Measurements from ENCODE around the gene CASTOR2.

The CASTOR2 gene

DNA sequence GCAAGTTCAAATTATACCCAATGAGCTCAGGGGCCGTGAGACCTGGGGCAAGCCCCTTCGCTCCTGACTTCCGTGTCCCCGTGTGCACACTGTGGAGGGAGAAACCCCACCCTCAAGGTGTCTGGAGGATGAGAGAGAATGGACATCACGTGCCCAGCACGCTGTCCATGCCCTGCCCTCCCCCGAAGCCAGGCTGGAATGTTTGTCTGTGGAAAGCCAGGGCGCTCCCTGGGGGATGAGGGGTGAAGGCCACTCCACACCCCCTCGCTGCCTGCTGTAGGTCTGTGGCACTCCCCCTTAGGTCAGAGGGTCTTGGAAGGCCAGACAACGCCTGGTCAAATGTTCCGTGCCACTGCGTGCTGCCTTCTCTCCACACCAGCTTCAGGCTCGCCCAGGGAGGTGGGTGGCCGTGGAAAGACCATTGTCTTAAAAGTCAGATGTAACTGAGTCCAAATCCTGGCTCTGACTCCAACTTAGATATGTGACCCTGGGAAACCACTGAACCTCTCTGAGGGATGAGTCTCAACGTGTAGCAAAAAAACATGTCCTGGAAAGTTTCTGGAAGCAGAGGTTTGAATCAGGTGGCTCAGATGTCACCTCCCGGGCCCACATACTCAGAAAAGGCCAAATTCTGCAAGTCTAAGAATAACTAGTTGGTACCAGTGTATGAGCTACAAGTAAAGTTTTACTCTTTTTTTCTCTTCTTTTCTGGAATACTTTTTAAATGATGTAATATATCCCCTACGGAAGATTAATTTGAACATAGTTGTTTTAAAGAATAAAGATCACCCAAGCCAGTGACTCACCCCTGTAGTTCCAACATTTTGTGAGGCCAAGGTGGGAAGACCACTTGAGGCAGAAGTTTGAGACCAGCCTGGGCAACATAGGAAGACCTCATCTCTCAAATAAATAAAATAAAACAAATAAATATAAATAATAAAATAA is 84.2 kb downstream of the CASTOR2 start:
- Histone ChIP-seq H3K27ac (ENCODE audit: low read depth, low read length) (no peak overlapping the region), H3K4me3 (ENCODE audit: low read depth in 1 of 5, low read length in 5 of 5) (no peak overlapping the region), H3K36me3 (ENCODE audit: control insufficient read depth in 5 of 5, insufficient read depth in 5 of 5, low read length in 5 of 5) (peaks cover 0 to 66% (median 44%) of the 10 kb centered on the region in 5 donors), H3K9ac (ENCODE audit: low read length in 5 of 5) (no peak overlapping the region), H3K9me3 (ENCODE audit: control insufficient read depth in 5 of 5, low read length in 5 of 5) (no peaks in the 10 kb centered on the region), H3K4me1 (ENCODE audit: control insufficient read depth in 5 of 5, insufficient read depth in 5 of 5, low read length in 5 of 5) (peaks cover 0 to 20% (median 12%) of the 10 kb centered on the region in 5 donors), H3K27me3 (ENCODE audit: control insufficient read depth in 5 of 5, insufficient read depth in 4 of 5, low read length in 5 of 5) (no peaks in the 10 kb centered on the region)

DNA sequence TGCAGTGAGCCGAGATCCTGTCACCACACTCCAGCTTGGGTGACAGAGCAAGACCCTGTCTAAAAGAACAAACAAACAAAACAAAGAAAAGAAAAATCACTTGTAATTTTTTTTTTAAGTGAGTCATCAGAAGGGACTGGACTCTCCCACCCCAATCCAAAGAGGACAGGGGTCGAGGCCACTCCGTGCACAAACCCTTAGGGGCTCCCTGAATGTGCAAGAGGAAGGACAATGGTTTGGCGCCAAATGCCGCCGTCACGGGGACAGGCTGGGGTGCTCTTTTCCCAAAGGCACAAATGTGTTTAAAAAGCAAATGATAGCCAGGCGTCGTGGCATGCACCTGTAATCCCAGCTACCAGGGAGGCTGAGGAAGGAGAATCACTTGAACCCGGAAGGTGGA is 85.3 kb downstream of the CASTOR2 start:
- Histone ChIP-seq H3K27ac (ENCODE audit: low read depth, low read length) (no peak overlapping the region), H3K9ac (ENCODE audit: low read length in 5 of 5) (no peak overlapping the region), H3K4me1 (ENCODE audit: control insufficient read depth in 5 of 5, insufficient read depth in 5 of 5, low read length in 5 of 5) (peaks cover 0 to 29% (median 19%) of the 10 kb centered on the region in 5 donors), H3K4me3 (ENCODE audit: low read depth in 1 of 5, low read length in 5 of 5) (no peak overlapping the region), H3K9me3 (ENCODE audit: control insufficient read depth in 5 of 5, low read length in 5 of 5) (no peaks in the 10 kb centered on the region), H3K27me3 (ENCODE audit: control insufficient read depth in 5 of 5, insufficient read depth in 4 of 5, low read length in 5 of 5) (no peaks in the 10 kb centered on the region), H3K36me3 (ENCODE audit: control insufficient read depth in 5 of 5, insufficient read depth in 5 of 5, low read length in 5 of 5) (peaks cover 0 to 73% (median 51%) of the 10 kb centered on the region in 5 donors)

DNA sequence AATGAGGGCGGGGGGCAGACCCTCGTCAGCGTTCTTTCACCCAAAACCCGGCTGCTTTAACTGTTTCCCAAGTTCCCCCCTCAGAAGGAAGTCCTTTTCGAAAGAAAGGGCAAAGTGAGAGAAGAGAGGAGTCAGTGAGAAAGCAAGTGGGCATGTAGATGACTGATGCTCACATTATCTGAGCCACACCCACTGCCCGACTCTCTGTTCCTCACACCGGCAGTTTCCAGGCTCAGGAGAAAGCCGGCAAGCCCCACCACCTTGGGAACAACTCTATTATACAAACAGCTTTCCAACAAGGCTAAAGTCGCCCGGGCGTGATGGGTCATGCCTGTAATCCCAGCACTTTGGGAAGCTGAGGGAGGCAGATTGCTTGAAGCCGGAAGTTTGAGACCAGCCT is 86.0 kb downstream of the CASTOR2 start:
- Histone ChIP-seq H3K9me3 (ENCODE audit: control insufficient read depth in 5 of 5, low read length in 5 of 5) (no peaks in the 10 kb centered on the region), H3K36me3 (ENCODE audit: control insufficient read depth in 5 of 5, insufficient read depth in 5 of 5, low read length in 5 of 5) (peaks cover 0 to 73% (median 52%) of the 10 kb centered on the region in 5 donors), H3K9ac (ENCODE audit: low read length in 5 of 5) (no peak overlapping the region)

DNA sequence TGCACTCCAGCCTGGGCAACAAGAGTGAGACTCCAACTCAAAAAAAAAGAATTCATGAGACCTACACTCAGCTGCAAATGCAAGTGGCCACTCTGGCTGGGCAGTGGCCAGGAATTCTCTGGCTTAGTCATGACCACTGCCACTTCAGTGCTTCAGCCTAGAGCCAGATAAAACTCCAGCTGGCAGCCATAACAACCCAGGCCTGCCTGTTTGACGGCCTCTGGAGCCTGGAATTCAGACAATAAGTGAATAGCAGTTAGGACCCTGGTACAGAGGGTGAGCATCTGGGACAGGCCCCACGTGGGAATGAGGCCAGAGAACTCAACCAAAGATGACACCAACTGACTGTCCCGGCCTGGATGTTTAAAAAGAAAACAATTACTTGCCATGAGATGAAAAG is 90.2 kb downstream of the CASTOR2 start:
- H3K4me1 ChIP-seq (ENCODE audit: control insufficient read depth in 5 of 5, insufficient read depth in 5 of 5, low read length in 5 of 5): peaks cover 6 to 36% (median 27%) of the 10 kb centered on the region in 5 donors
- H3K9ac ChIP-seq (ENCODE audit: low read length in 5 of 5): no peak overlapping the region
- H3K27ac ChIP-seq (ENCODE audit: low read depth, low read length): peak overlapping the region; percentile 45
- no peak overlapping the region for H3K4me3 ChIP-seq (ENCODE audit: low read depth in 1 of 5, low read length in 5 of 5)
- peaks cover 0 to 90% (median 74%) of the 10 kb centered on the region in 5 donors for H3K36me3 ChIP-seq (ENCODE audit: control insufficient read depth in 5 of 5, insufficient read depth in 5 of 5, low read length in 5 of 5)
- H3K27me3 ChIP-seq (ENCODE audit: control insufficient read depth in 5 of 5, insufficient read depth in 4 of 5, low read length in 5 of 5): no peaks in the 10 kb centered on the region
- no peaks in the 10 kb centered on the region for H3K9me3 ChIP-seq (ENCODE audit: control insufficient read depth in 5 of 5, low read length in 5 of 5)

More for the DNA sequence above, 86.0 kb downstream of the CASTOR2 start:
- peaks cover 0 to 36% (median 21%) of the 10 kb centered on the region in 5 donors for H3K4me1 ChIP-seq (ENCODE audit: control insufficient read depth in 5 of 5, insufficient read depth in 5 of 5, low read length in 5 of 5)
- no peak overlapping the region for H3K4me3 ChIP-seq (ENCODE audit: low read depth in 1 of 5, low read length in 5 of 5)
- no peak overlapping the region for H3K27ac ChIP-seq (ENCODE audit: low read depth, low read length)
- H3K27me3 ChIP-seq (ENCODE audit: control insufficient read depth in 5 of 5, insufficient read depth in 4 of 5, low read length in 5 of 5): no peaks in the 10 kb centered on the region

DNA sequence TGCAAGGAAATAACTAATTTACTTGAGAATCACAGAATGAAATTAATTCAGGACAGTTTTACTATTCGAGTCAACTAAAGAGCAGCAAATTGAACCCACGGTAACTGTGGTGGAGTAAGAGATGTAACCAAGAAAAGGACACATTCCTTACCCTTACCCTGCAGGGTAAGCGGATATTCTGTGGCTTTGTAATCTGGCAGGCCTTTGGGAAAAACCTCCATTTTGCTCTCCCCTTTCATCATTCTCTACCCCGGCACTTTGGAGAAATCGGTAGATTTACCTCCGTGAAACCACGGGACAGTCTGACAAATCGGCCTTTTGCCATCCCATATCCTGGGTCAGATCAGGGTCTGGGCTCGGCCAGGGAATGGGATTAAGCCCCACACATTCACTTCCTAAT is 90.7 kb downstream of the CASTOR2 start:
- H3K9ac ChIP-seq (ENCODE audit: low read length in 5 of 5): no peak overlapping the region
- H3K27me3 ChIP-seq (ENCODE audit: control insufficient read depth in 5 of 5, insufficient read depth in 4 of 5, low read length in 5 of 5): no peaks in the 10 kb centered on the region
- H3K4me3 ChIP-seq (ENCODE audit: low read depth in 1 of 5, low read length in 5 of 5): no peak overlapping the region
- peaks cover 6 to 34% (median 27%) of the 10 kb centered on the region in 5 donors for H3K4me1 ChIP-seq (ENCODE audit: control insufficient read depth in 5 of 5, insufficient read depth in 5 of 5, low read length in 5 of 5)
- peaks cover 0 to 90% (median 78%) of the 10 kb centered on the region in 5 donors for H3K36me3 ChIP-seq (ENCODE audit: control insufficient read depth in 5 of 5, insufficient read depth in 5 of 5, low read length in 5 of 5)
- no peaks in the 10 kb centered on the region for H3K9me3 ChIP-seq (ENCODE audit: control insufficient read depth in 5 of 5, low read length in 5 of 5)
- H3K27ac ChIP-seq (ENCODE audit: low read depth, low read length): peak overlapping the region; percentile 45

DNA sequence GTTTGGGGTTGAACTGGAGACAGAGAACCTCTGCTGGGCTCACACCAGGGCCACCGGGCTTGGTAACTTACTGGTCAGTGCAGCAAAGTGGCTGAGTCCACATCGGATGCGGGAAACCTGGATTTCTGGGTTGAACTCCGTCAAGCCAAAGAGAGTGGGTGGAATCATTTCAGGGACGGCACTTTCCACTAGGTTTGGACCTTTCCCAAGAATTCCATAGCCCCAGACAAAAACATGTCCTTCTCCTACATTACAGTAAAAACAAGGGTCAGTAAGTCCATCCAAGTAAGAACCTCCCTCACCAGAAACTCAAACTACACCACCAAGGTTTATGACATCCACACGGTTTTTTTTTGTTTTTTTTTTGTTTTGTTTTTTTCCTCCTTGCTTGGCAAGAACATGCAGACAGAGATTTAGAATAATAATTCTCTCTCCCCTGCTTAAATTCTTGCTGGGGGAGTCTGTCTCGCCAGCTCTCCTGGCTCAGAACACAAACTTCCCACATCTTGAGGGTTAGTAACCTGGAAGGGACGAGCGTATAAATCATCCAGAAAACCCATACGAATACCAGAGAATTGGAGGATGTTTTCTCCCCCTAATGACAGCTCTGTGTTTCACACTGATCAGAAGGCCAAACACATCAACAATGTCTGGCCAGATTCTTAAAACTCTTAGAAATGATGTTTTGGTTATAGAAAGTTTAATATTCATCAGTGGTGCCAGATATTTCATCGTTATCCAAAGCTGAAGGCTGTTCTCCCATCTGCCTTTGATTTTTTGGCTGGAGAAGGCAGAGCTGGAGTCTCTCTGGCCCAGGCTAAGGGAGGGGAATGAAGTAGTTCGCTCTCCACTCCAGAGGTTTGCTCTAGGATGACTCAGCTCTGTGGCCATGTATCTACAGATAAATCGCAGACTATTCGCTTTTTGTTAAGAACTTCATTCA is 91.6 kb downstream of the CASTOR2 start:
- Histone ChIP-seq H3K4me3 (ENCODE audit: low read depth in 1 of 5, low read length in 5 of 5) (no peak overlapping the region), H3K27me3 (ENCODE audit: control insufficient read depth in 5 of 5, insufficient read depth in 4 of 5, low read length in 5 of 5) (no peaks in the 10 kb centered on the region), H3K36me3 (ENCODE audit: control insufficient read depth in 5 of 5, insufficient read depth in 5 of 5, low read length in 5 of 5) (peaks cover 0 to 93% (median 79%) of the 10 kb centered on the region in 5 donors), H3K4me1 (ENCODE audit: control insufficient read depth in 5 of 5, insufficient read depth in 5 of 5, low read length in 5 of 5) (peaks cover 6 to 34% (median 27%) of the 10 kb centered on the region in 5 donors), H3K9ac (ENCODE audit: low read length in 5 of 5) (peak overlapping the region in 1 of 5 donors; percentile 42), H3K27ac (ENCODE audit: low read depth, low read length) (peak overlapping the region; percentile 45), H3K9me3 (ENCODE audit: control insufficient read depth in 5 of 5, low read length in 5 of 5) (no peaks in the 10 kb centered on the region)

DNA sequence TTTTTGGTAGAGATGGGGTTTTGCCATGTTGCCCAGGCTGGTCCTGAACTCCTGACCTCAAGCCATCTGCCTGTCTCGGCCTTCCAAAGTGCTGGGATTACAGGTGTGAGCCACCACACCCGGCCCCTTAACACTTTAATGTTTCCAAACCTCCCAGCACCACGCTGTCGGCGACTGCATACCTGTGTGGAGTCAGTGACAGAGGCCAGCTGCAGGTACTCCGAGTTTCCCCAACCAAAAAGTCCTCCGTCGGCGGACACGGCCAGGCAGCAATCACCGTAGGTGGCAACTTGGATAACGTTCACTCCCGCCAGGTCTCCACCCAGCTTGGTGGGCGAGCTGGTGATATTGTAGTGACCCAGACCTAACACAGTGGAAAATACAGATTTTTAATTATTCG is 93.9 kb downstream of the CASTOR2 start:
- Histone ChIP-seq H3K27ac (ENCODE audit: low read depth, low read length) (no peak overlapping the region), H3K4me1 (ENCODE audit: control insufficient read depth in 5 of 5, insufficient read depth in 5 of 5, low read length in 5 of 5) (peaks cover 6 to 34% (median 27%) of the 10 kb centered on the region in 5 donors), H3K27me3 (ENCODE audit: control insufficient read depth in 5 of 5, insufficient read depth in 4 of 5, low read length in 5 of 5) (no peaks in the 10 kb centered on the region), H3K9me3 (ENCODE audit: control insufficient read depth in 5 of 5, low read length in 5 of 5) (no peaks in the 10 kb centered on the region), H3K9ac (ENCODE audit: low read length in 5 of 5) (no peak overlapping the region), H3K36me3 (ENCODE audit: control insufficient read depth in 5 of 5, insufficient read depth in 5 of 5, low read length in 5 of 5) (peaks cover 0 to 94% (median 83%) of the 10 kb centered on the region in 5 donors), H3K4me3 (ENCODE audit: low read depth in 1 of 5, low read length in 5 of 5) (no peak overlapping the region)

DNA sequence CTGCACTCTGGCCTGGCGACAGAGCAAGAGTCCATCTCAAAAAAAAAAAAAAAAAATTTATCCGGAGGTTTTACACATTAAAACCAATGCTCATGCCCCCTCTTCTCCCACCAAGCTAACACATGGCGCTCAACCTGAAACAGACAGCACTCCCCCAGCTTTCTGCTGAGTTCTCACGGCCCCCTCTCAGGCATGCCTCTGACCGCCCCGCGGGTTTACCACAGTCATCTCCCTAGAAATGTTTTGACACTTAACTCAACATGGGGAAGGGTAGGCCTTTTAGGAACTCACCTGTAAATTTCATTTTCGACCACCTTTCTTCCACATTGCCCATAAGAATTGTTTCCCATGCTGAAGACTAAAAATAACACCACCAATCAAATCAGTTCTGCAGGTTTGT is 99.8 kb downstream of the CASTOR2 start:
- Histone ChIP-seq H3K27me3 (ENCODE audit: control insufficient read depth in 5 of 5, insufficient read depth in 4 of 5, low read length in 5 of 5) (no peaks in the 10 kb centered on the region), H3K4me1 (ENCODE audit: control insufficient read depth in 5 of 5, insufficient read depth in 5 of 5, low read length in 5 of 5) (no peaks in the 10 kb centered on the region), H3K27ac (ENCODE audit: low read depth, low read length) (no peak overlapping the region), H3K9ac (ENCODE audit: low read length in 5 of 5) (no peak overlapping the region), H3K36me3 (ENCODE audit: control insufficient read depth in 5 of 5, insufficient read depth in 5 of 5, low read length in 5 of 5) (peaks cover 0 to 88% (median 75%) of the 10 kb centered on the region in 5 donors), H3K9me3 (ENCODE audit: control insufficient read depth in 5 of 5, low read length in 5 of 5) (no peaks in the 10 kb centered on the region), H3K4me3 (ENCODE audit: low read depth in 1 of 5, low read length in 5 of 5) (no peak overlapping the region)

DNA sequence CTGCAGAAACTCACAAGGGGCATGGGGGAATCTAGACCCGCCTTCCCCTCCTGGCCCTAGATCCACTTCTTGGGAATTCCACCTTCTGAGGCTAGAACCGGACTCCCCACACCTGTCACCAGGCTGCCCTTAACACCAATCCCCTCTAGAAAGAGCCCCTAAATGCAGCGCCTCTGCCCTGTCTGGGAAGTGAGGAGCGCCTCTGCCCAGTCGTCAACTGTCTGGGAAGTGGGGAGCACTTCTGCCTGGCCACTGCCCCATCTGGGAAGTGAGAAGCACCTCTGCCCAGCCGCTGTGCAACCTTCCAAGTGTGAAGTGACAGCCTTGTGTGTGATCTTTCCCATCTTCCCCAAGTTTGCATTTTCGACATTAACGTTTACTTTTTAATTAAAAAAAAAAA is 100.3 kb downstream of the CASTOR2 start:
- no peaks in the 10 kb centered on the region for H3K27me3 ChIP-seq (ENCODE audit: control insufficient read depth in 5 of 5, insufficient read depth in 4 of 5, low read length in 5 of 5)
- no peak overlapping the region for H3K9ac ChIP-seq (ENCODE audit: low read length in 5 of 5)
- H3K36me3 ChIP-seq (ENCODE audit: control insufficient read depth in 5 of 5, insufficient read depth in 5 of 5, low read length in 5 of 5): peaks cover under 1 to 88% (median 75%) of the 10 kb centered on the region in 5 donors
- H3K9me3 ChIP-seq (ENCODE audit: control insufficient read depth in 5 of 5, low read length in 5 of 5): no peaks in the 10 kb centered on the region
- H3K27ac ChIP-seq (ENCODE audit: low read depth, low read length): no peak overlapping the region
- H3K4me1 ChIP-seq (ENCODE audit: control insufficient read depth in 5 of 5, insufficient read depth in 5 of 5, low read length in 5 of 5): no peaks in the 10 kb centered on the region
- no peak overlapping the region for H3K4me3 ChIP-seq (ENCODE audit: low read depth in 1 of 5, low read length in 5 of 5)

Data from subcutaneous abdominal adipose tissue (tissue), 5 donors.